PC-3 (cell line): ENCODE measurements around the gene DERA. TPM values are rescaled to one million over a fixed set of nuclear protein-coding genes. Genes with fewer than 3 reads are reported as not detected.

ENCODE experiments used
- ATAC-seq: fragments of 200-7000 bp; cut with Tn5 transposase; 2 replicates; pipeline ENCODE4 v1.9.1; 2020; ENCODE audit warnings: mild to moderate bottlenecking, moderate library complexity
- BruUV-seq: library from RNA; stranded (reverse); fragments of 400-500 nt; replicated peaks from 2 replicates; lab custom pipeline; 2021; lab: Mats Ljungman, UMichigan
- CTCF ChIA-PET: fragments of 300-600 bp; sonication (Branson Sonifier 250); formaldehyde crosslinking; loops from one replicate; lab custom pipeline; 2022; ENCODE audit warnings: antibody characterized with exemption; lab: Charles Lee
- POLR2A ChIA-PET: fragments of 300-600 bp; sonication (Branson Sonifier 250); formaldehyde crosslinking; loops from one replicate; lab custom pipeline; 2022; ENCODE audit warnings: antibody characterized with exemption; ENCODE audit not compliant: unreplicated experiment; lab: Charles Lee
- DNase-seq: peaks from one replicate; pipeline ENCODE4 v3.0.0-alpha.2; 2015
- H2AFZ ChIP-seq: fragments of 300-600 bp; sonication (generic); 2 replicates; pipeline ENCODE4 v1.6.0; 2016; ENCODE audit warnings: antibody characterized with exemption, low read length
- H3F3A ChIP-seq: fragments of 300-600 bp; sonication (generic); one replicate; pipeline ENCODE4 v1.6.0; 2017; ENCODE audit warnings: antibody characterized with exemption, low read length, control low read depth, mild to moderate bottlenecking; ENCODE audit not compliant: unreplicated experiment
- H3K27ac ChIP-seq: fragments of 300-600 bp; sonication (generic); 2 replicates; pipeline ENCODE4 v1.5.1; 2016; ENCODE audit warnings: mild to moderate bottlenecking, low read length
- H3K27me3 ChIP-seq: fragments of 300-600 bp; sonication (generic); 2 replicates; pipeline ENCODE4 v1.6.1; 2016; ENCODE audit warnings: low read length, mixed read lengths
- H3K36me3 ChIP-seq: fragments of 300-600 bp; sonication (generic); 2 replicates; pipeline ENCODE4 v1.6.1; 2016; ENCODE audit warnings: low read depth, mixed run types, low read length, mixed read lengths
- H3K4me1 ChIP-seq: fragments of 300-600 bp; sonication (generic); 2 replicates; pipeline ENCODE4 v1.5.1; 2016; ENCODE audit warnings: low read length; ENCODE audit not compliant: insufficient read depth
- H3K4me2 ChIP-seq: fragments of 300-600 bp; sonication (generic); 2 replicates; pipeline ENCODE4 v1.6.0; 2016; ENCODE audit warnings: low read length
- H3K4me3 ChIP-seq: fragments of 300-600 bp; sonication (generic); 2 replicates; pipeline ENCODE4 v1.5.1; 2016; ENCODE audit warnings: mild to moderate bottlenecking, low read length, mixed read lengths
- H3K79me2 ChIP-seq: fragments of 300-600 bp; sonication (generic); 2 replicates; pipeline ENCODE4 v1.6.1; 2017; ENCODE audit warnings: low read length, mixed read lengths
- H3K9ac ChIP-seq: fragments of 300-600 bp; sonication (generic); 2 replicates; pipeline ENCODE4 v1.6.0; 2016; ENCODE audit warnings: mild to moderate bottlenecking, low read length
- H3K9me2 ChIP-seq: fragments of 300-600 bp; sonication (generic); replicated peaks from 2 replicates; pipeline ENCODE4 v1.6.1; 2016; ENCODE audit warnings: mixed run types, low read length, mixed read lengths
- H3K9me3 ChIP-seq: fragments of 300-600 bp; sonication (generic); 2 replicates; pipeline ENCODE4 v1.6.1; 2016; ENCODE audit warnings: low read length, mixed read lengths
- H4K20me1 ChIP-seq: fragments of 300-600 bp; sonication (generic); 2 replicates; pipeline ENCODE4 v1.6.1; 2016; ENCODE audit warnings: low read length, mixed read lengths
- EZH2 ChIP-seq: fragments of 300-600 bp; sonication (generic); IDR thresholded peaks from one replicate; pipeline ENCODE4 v1.6.1; 2017; ENCODE audit warnings: antibody characterized with exemption, mild to moderate bottlenecking, low read length; ENCODE audit not compliant: unreplicated experiment
- EZH2phosphoT487 ChIP-seq: fragments of 300-600 bp; sonication (generic); IDR thresholded peaks from 2 replicates; pipeline ENCODE4 v1.6.1; 2018; ENCODE audit warnings: mild to moderate bottlenecking, antibody characterized with exemption, low read length, borderline replicate concordance
- intact Hi-C: fragments of 100-400 bp; cut with micrococcal nuclease; formaldehyde crosslinking; loops from 2 replicates; pipeline ENCODE4 v1.9.0; 2023
- total RNA-seq: library from RNA; depleted of rRNA; stranded (reverse); fragments of >200 nt; gene quantifications from 2 replicates; pipeline ENCODE4 v1.2.3, GENCODE V29; 2014
- TF ChIP-seq, protein P1 (sequence below): fragments of 300-600 bp; sonication (generic); conservative IDR thresholded peaks from 2 replicates; pipeline ENCODE4 v1.5.1; 2017; ENCODE audit warnings: antibody characterized with exemption, low read depth, mild to moderate bottlenecking, low read length

The DERA gene
- total RNA-seq, 1 experiment from 2014 or later: 49.4 TPM

DNA sequence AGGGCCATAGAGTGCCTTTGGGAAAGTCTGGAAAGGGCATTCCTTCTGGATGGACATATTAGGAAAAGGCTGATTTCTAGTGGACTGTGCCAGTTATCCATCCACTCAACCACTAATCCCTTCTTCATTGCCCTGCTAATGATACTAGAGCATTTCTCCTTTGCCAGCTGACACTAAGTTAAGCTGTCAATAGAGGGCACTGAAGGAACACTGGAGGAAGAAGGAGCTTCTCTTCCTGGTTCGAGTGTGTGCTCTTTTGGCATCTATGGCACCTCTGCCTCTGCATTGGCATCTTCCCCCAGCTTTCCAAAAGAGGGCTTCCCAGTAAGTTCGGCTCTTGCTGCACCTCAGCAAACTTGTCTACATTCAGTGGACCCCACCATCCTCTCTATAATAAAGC, 165.4 kb downstream of the DERA start:
- Histone ChIP-seq H3K79me2 (no peaks in the 10 kb centered on the region), H3K27me3 (peaks cover 10% of the 10 kb centered on the region; the same call in 1 of the 2 replicates), H4K20me1 (no peaks in the 10 kb centered on the region), H3K27ac (no peak overlapping the region), H3K4me3 (no peak overlapping the region), H3K4me2 (no peak overlapping the region), H2AFZ (no peak overlapping the region), H3K4me1 (no peaks in the 10 kb centered on the region), H3K9ac (no peak overlapping the region), H3K9me3 (no peaks in the 10 kb centered on the region), H3F3A (no peaks in the 10 kb centered on the region), H3K36me3 (no peaks in the 10 kb centered on the region), H3K9me2 (no peaks in the 10 kb centered on the region)
- ChIA-PET CTCF (no interaction called here), POLR2A (no interaction called here)
- intact Hi-C loops: loop anchor here (1.0 to 5.0 kb wide), 2 partner anchors 81 to 283 kb away; no protein-coding TSS in a partner anchor
- TF ChIP-seq EZH2 (no peak), EZH2phosphoT487 (no peak)
- TF ChIP-seq, protein P1, sequence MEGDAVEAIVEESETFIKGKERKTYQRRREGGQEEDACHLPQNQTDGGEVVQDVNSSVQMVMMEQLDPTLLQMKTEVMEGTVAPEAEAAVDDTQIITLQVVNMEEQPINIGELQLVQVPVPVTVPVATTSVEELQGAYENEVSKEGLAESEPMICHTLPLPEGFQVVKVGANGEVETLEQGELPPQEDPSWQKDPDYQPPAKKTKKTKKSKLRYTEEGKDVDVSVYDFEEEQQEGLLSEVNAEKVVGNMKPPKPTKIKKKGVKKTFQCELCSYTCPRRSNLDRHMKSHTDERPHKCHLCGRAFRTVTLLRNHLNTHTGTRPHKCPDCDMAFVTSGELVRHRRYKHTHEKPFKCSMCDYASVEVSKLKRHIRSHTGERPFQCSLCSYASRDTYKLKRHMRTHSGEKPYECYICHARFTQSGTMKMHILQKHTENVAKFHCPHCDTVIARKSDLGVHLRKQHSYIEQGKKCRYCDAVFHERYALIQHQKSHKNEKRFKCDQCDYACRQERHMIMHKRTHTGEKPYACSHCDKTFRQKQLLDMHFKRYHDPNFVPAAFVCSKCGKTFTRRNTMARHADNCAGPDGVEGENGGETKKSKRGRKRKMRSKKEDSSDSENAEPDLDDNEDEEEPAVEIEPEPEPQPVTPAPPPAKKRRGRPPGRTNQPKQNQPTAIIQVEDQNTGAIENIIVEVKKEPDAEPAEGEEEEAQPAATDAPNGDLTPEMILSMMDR: peak; percentile 69
- DNase-seq: peak; percentile 66
- peak; percentile 64 for ATAC-seq
- no TSS peak for BruUV-seq

- no peak overlapping the region for H2AFZ ChIP-seq
- intact Hi-C loops: loop anchor here (1.0 to 5.0 kb wide), 2 partner anchors 80 to 282 kb away; no protein-coding TSS in a partner anchor
- no TSS peak for BruUV-seq
- H3K9ac ChIP-seq: no peak overlapping the region
- CTCF ChIA-PET: no interaction called here
- H3K9me2 ChIP-seq: no peaks in the 10 kb centered on the region
- TF ChIP-seq EZH2 (no peak), EZH2phosphoT487 (no peak)
- TF ChIP-seq, protein P1: no peak
- ATAC-seq (no peak), DNase-seq (no peak)
- H4K20me1 ChIP-seq: no peaks in the 10 kb centered on the region
- peaks cover 6% of the 10 kb centered on the region; the same call in 1 of the 2 replicates for H3K27me3 ChIP-seq
- no peaks in the 10 kb centered on the region for H3K79me2 ChIP-seq
- H3K27ac ChIP-seq: no peak overlapping the region
- H3K9me3 ChIP-seq: no peaks in the 10 kb centered on the region
- no peaks in the 10 kb centered on the region for H3F3A ChIP-seq
- no peak overlapping the region for H3K4me2 ChIP-seq
- POLR2A ChIA-PET: no interaction called here
- H3K4me1 ChIP-seq: no peaks in the 10 kb centered on the region
- no peak overlapping the region for H3K4me3 ChIP-seq
- no peaks in the 10 kb centered on the region for H3K36me3 ChIP-seq
These were observed 165.9 kb downstream of the DERA start for GRCh38 chr12:16076970-16077522.

GRCh38 chr12:16086462-16086861, 175.3 kb downstream of the DERA start:
- intact Hi-C loops: no loop called here
- POLR2A ChIA-PET: no interaction called here
- Histone ChIP-seq H3K4me1 (no peaks in the 10 kb centered on the region), H3K27ac (no peak overlapping the region), H3K36me3 (no peaks in the 10 kb centered on the region), H3K4me3 (no peak overlapping the region), H3F3A (no peaks in the 10 kb centered on the region), H3K9ac (no peak overlapping the region), H3K4me2 (no peak overlapping the region), H3K79me2 (no peaks in the 10 kb centered on the region), H3K9me2 (no peaks in the 10 kb centered on the region), H3K9me3 (no peaks in the 10 kb centered on the region), H4K20me1 (no peaks in the 10 kb centered on the region), H2AFZ (no peak overlapping the region), H3K27me3 (no peaks in the 10 kb centered on the region)
- ATAC-seq (no peak), DNase-seq (no peak)
- TF ChIP-seq, protein P1: no peak
- no peak for TF ChIP-seq EZH2phosphoT487
- no peak for TF ChIP-seq EZH2
- BruUV-seq: no TSS peak
- CTCF ChIA-PET: no interaction called here
